Liver (tissue), 9 donors: ENCODE results near the gene LYSMD3. TPM values are rescaled to one million over a fixed set of nuclear protein-coding genes. Genes with fewer than 3 reads are reported as not detected.

Experiments used
- DNase-seq: peaks from one replicate; pipeline ENCODE4 v3.0.0-alpha.2; 2017; ENCODE audit warnings: low spot score
- H3K27ac ChIP-seq, 2 donors: one replicate each; pipeline ENCODE4 v1.7.0; 2013; ENCODE audit warnings: inconsistent platforms in 2 of 2, low read length in 2 of 2, control low read depth in 1 of 2, low read depth in 1 of 2, mild to moderate bottlenecking in 1 of 2
- H3K27me3 ChIP-seq, 4 donors: one replicate each; pipeline versions ENCODE4 v1.6.1 to v1.7.0; 2013; ENCODE audit warnings: low read length in 3 of 4, inconsistent platforms in 1 of 4, mild to moderate bottlenecking in 1 of 4, moderate library complexity in 1 of 4; ENCODE audit not compliant: control insufficient read depth in 4 of 4, insufficient read depth in 4 of 4
- H3K36me3 ChIP-seq, 4 donors: one replicate each; pipeline versions ENCODE4 v1.6.1 to v1.7.0; 2013; ENCODE audit warnings: low read length in 3 of 4, mild to moderate bottlenecking in 3 of 4, low read depth in 1 of 4, moderate library complexity in 1 of 4; ENCODE audit not compliant: control insufficient read depth in 4 of 4, insufficient read depth in 3 of 4
- H3K4me1 ChIP-seq, 4 donors: one replicate each; pipeline versions ENCODE4 v1.6.1 to v1.7.0; 2013; ENCODE audit warnings: low read length in 3 of 4, mild to moderate bottlenecking in 3 of 4, moderate library complexity in 1 of 4; ENCODE audit not compliant: control insufficient read depth in 4 of 4, insufficient read depth in 4 of 4
- H3K4me3 ChIP-seq, 3 donors: one replicate each; pipeline versions ENCODE4 v1.6.1 to v1.7.0; 2013; ENCODE audit warnings: low read length in 3 of 3, control low read depth in 1 of 3, low read depth in 1 of 3, mild to moderate bottlenecking in 1 of 3
- H3K9ac ChIP-seq, 2 donors: one replicate each; pipeline ENCODE4 v1.7.0; 2013; ENCODE audit warnings: low read length in 2 of 2, mild to moderate bottlenecking in 2 of 2, moderate library complexity in 2 of 2, control low read depth in 1 of 2, low read depth in 1 of 2
- H3K9me3 ChIP-seq, 4 donors: one replicate each; pipeline versions ENCODE4 v1.6.1 to v1.7.0; 2013; ENCODE audit warnings: low read length in 3 of 4; ENCODE audit not compliant: control insufficient read depth in 4 of 4
- EGR1 ChIP-seq, 2 donors: IDR thresholded peaks; 2 replicates each; pipeline ENCODE4 v1.6.1; 2016 to 2018; ENCODE audit warnings: antibody characterized with exemption in 2 of 2, low read depth in 2 of 2
- FOXA2 ChIP-seq: IDR thresholded peaks from 2 replicates; pipeline ENCODE4 v1.6.1; 2016; ENCODE audit warnings: antibody characterized with exemption
- HNF4A ChIP-seq, 2 donors: conservative IDR thresholded peaks; 2 replicates each; pipeline ENCODE4 v1.6.1; 2016; ENCODE audit warnings: antibody characterized with exemption in 2 of 2, mild to moderate bottlenecking in 2 of 2
- HNF4G ChIP-seq: IDR thresholded peaks from 2 replicates; pipeline ENCODE4 v1.6.1; 2016; ENCODE audit warnings: antibody characterized with exemption
- NR2F2 ChIP-seq: IDR thresholded peaks from 2 replicates; pipeline ENCODE4 v1.6.1; 2016; ENCODE audit warnings: antibody characterized with exemption
- RXRA ChIP-seq, 2 donors: IDR thresholded peaks; 2 replicates each; pipeline ENCODE4 v1.6.1; 2017 to 2018; ENCODE audit warnings: antibody characterized with exemption in 2 of 2, mild to moderate bottlenecking in 1 of 2
- SP1 ChIP-seq: IDR thresholded peaks from 2 replicates; pipeline ENCODE4 v1.6.1; 2018; ENCODE audit warnings: antibody characterized with exemption, mild to moderate bottlenecking
- TAF1 ChIP-seq: conservative IDR thresholded peaks from 2 replicates; pipeline ENCODE4 v1.6.1; 2016; ENCODE audit warnings: antibody characterized with exemption, mild to moderate bottlenecking
- YY1 ChIP-seq: IDR thresholded peaks from 2 replicates; pipeline ENCODE4 v1.6.1; 2016; ENCODE audit warnings: antibody characterized with exemption, mild to moderate bottlenecking
- WGBS: extraction: QIAGEN DNeasy Blood & Tissue Kit; methylation state at CpG from one replicate; pipeline ENCODE4 v1.1.7; 2013; 5-methylcytosine and 5-hydroxymethylcytosine counted together
- polyA plus RNA-seq, 2 donors: library from polyadenylated mRNA; stranded (reverse) in 1 of 2; unstranded in 1 of 2; fragments of 200-250 nt in 1 of 2; fragments of >200 nt in 1 of 2; fragmentation: Nextera tagmentation in 1 of 2; extraction: Ambion mirVana in 1 of 2; gene quantifications; one replicate each; pipeline versions ENCODE4 v1.2.1 to v1.2.3, GENCODE V29; 2013 to 2015
- total RNA-seq, 2 donors: library from RNA; depleted of rRNA; stranded (reverse); fragments of >200 nt; gene quantifications; one replicate each; pipeline ENCODE4 v1.2.3, GENCODE V29; 2014
- TF ChIP-seq, protein P1 (sequence below): fragments of 150-350 bp; IDR thresholded peaks from 2 replicates; pipeline ENCODE4 v1.5.1; 2017; ENCODE audit warnings: improper control_type of control experiment, low read depth, low read length; ENCODE audit not compliant: missing input control
- TF ChIP-seq, protein P2 (sequence below): IDR thresholded peaks from 2 replicates; pipeline ENCODE4 v1.6.1; 2016; ENCODE audit warnings: antibody characterized with exemption
- TF ChIP-seq, protein P3 (sequence below): IDR thresholded peaks from 2 replicates; pipeline ENCODE4 v1.6.1; 2016; ENCODE audit warnings: antibody characterized with exemption
- TF ChIP-seq, protein P4 (sequence below): IDR thresholded peaks from 2 replicates; pipeline ENCODE4 v1.6.1; 2016; ENCODE audit warnings: antibody characterized with exemption
- donor health status: healthy.
- donor health status: healthy.
- donor health status: healthy.
- donor health status: healthy.
- donor health status: healthy.

LYSMD3 gene
- total and polyA plus RNA-seq, 4 donors: 8.8 to 23.6 (median 11.0) TPM

DNA sequence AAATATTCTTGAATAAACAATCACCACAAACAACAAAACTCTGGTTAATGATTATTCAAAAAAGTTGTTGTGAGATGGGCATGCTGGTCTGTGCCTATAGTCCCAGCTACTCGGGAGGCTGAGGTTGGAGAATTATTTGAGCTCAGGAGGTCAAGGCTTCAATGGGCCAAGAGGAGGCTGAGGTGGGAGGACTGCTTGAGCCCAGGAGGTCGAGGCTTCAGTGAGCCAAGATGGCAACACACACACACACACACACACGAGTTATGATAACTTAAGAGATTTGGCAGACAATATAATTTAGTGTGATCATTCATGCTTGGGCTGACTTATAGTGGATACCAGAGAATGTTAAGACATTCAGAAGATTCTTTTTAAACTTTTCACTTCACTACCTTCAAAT, 14.9 kb downstream of the LYSMD3 start:
- Histone ChIP-seq H3K27ac (no peak overlapping the region), H3K4me1 (peaks cover 0 to 5% (median under 1%) of the 10 kb centered on the region in 4 donors), H3K9me3 (no peaks in the 10 kb centered on the region), H3K9ac (no peak overlapping the region), H3K27me3 (no peaks in the 10 kb centered on the region), H3K4me3 (no peak overlapping the region), H3K36me3 (peaks cover 0 to 11% (median 10%) of the 10 kb centered on the region in 4 donors)
- TF ChIP-seq, protein P1, sequence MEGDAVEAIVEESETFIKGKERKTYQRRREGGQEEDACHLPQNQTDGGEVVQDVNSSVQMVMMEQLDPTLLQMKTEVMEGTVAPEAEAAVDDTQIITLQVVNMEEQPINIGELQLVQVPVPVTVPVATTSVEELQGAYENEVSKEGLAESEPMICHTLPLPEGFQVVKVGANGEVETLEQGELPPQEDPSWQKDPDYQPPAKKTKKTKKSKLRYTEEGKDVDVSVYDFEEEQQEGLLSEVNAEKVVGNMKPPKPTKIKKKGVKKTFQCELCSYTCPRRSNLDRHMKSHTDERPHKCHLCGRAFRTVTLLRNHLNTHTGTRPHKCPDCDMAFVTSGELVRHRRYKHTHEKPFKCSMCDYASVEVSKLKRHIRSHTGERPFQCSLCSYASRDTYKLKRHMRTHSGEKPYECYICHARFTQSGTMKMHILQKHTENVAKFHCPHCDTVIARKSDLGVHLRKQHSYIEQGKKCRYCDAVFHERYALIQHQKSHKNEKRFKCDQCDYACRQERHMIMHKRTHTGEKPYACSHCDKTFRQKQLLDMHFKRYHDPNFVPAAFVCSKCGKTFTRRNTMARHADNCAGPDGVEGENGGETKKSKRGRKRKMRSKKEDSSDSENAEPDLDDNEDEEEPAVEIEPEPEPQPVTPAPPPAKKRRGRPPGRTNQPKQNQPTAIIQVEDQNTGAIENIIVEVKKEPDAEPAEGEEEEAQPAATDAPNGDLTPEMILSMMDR: no peak
- TF ChIP-seq EGR1 (IDR thresholded peaks at IDR 0.05; ENCODE audit: low read depth in 2 of 2): no peak
- TF ChIP-seq, protein P2, sequence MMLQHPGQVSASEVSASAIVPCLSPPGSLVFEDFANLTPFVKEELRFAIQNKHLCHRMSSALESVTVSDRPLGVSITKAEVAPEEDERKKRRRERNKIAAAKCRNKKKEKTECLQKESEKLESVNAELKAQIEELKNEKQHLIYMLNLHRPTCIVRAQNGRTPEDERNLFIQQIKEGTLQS: no peak
- no peak for TF ChIP-seq TAF1
- TF ChIP-seq FOXA2: no peak
- TF ChIP-seq, protein P3, sequence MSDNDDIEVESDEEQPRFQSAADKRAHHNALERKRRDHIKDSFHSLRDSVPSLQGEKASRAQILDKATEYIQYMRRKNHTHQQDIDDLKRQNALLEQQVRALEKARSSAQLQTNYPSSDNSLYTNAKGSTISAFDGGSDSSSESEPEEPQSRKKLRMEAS: no peak
- TF ChIP-seq, protein P4, sequence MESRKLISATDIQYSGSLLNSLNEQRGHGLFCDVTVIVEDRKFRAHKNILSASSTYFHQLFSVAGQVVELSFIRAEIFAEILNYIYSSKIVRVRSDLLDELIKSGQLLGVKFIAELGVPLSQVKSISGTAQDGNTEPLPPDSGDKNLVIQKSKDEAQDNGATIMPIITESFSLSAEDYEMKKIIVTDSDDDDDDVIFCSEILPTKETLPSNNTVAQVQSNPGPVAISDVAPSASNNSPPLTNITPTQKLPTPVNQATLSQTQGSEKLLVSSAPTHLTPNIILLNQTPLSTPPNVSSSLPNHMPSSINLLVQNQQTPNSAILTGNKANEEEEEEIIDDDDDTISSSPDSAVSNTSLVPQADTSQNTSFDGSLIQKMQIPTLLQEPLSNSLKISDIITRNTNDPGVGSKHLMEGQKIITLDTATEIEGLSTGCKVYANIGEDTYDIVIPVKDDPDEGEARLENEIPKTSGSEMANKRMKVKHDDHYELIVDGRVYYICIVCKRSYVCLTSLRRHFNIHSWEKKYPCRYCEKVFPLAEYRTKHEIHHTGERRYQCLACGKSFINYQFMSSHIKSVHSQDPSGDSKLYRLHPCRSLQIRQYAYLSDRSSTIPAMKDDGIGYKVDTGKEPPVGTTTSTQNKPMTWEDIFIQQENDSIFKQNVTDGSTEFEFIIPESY: no peak
- no peak for TF ChIP-seq YY1
- TF ChIP-seq HNF4A (conservative IDR thresholded peaks at IDR 0.05): no peak
- 70% methylated on average over 3 of the region's 3 CpGs for WGBS
- DNase-seq: no peak

DNA sequence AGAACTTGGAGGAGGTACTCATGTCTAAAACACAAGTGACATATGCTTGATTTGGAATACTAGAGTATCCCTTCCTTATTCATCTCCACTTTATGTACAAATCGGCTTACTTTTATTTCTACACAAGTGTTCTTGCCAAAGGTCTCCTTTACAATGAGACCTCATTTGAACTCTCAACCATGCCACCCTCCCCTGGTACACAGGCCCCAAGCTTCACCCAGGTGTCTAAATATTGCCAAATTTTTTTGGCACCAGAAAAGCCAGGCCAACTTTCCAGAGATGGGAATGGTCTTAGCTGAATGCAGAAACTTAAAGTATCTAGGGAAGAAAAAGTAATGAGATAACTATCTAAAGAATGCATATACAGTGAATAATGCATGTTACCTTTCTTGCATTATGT, 18.9 kb downstream of the LYSMD3 start:
- no peak for DNase-seq
- Histone ChIP-seq H3K27ac (no peak overlapping the region), H3K4me3 (no peak overlapping the region), H3K4me1 (peaks cover 0 to 5% (median under 1%) of the 10 kb centered on the region in 4 donors), H3K36me3 (no peaks in the 10 kb centered on the region), H3K9ac (no peak overlapping the region), H3K27me3 (no peaks in the 10 kb centered on the region), H3K9me3 (no peaks in the 10 kb centered on the region)
- 79% methylated on average over 1 of the region's 1 CpG for WGBS
- TF ChIP-seq, protein P3: no peak
- TF ChIP-seq HNF4A (conservative IDR thresholded peaks at IDR 0.05): peak in 1 of 2 donors; percentile 51
- TF ChIP-seq FOXA2: no peak
- TF ChIP-seq, protein P4: no peak
- TF ChIP-seq, protein P1: no peak
- TF ChIP-seq TAF1: no peak
- TF ChIP-seq HNF4G: no peak
- TF ChIP-seq NR2F2: no peak
- peak in 1 of 2 donors; percentile 84 for TF ChIP-seq RXRA (IDR thresholded peaks at IDR 0.05)
- TF ChIP-seq SP1: peak; percentile 7
- TF ChIP-seq, protein P2: no peak
